ENCODE data around the gene ATXN7L3.

ATXN7L3 gene

GRCh38 chr17:44197980-44198720 lies 1.5 kb downstream of the ATXN7L3 start:
- peak overlapping the region; percentile 89 for H3K4me3 ChIP-seq (ENCODE audit: low read depth, low read length)
- peak overlapping the region; percentile 84 for H3K27ac ChIP-seq (ENCODE audit: low read depth, low read length)
- no peaks in the 10 kb centered on the region for H3K9me3 ChIP-seq (ENCODE audit: control insufficient read depth, insufficient read depth, low read depth, low read length)
- H3K4me1 ChIP-seq (ENCODE audit: control insufficient read depth, insufficient read depth, low read length), result peaks cover 17% of the 10 kb centered on the region
- H3K36me3 ChIP-seq (ENCODE audit: control insufficient read depth, insufficient read depth, low read length), result peaks cover 44% of the 10 kb centered on the region
- H3K9ac ChIP-seq (ENCODE audit: low read length), result peak overlapping the region; percentile 89
- no peaks in the 10 kb centered on the region for H3K27me3 ChIP-seq (ENCODE audit: control insufficient read depth, insufficient read depth, low read length)

- H3K4me3 ChIP-seq (ENCODE audit: low read depth, low read length), result no peak overlapping the region
- no peaks in the 10 kb centered on the region for H3K27me3 ChIP-seq (ENCODE audit: control insufficient read depth, insufficient read depth, low read length)
- peaks cover 51% of the 10 kb centered on the region for H3K36me3 ChIP-seq (ENCODE audit: control insufficient read depth, insufficient read depth, low read length)
- peaks cover 26% of the 10 kb centered on the region for H3K4me1 ChIP-seq (ENCODE audit: control insufficient read depth, insufficient read depth, low read length)
- no peak overlapping the region for H3K27ac ChIP-seq (ENCODE audit: low read depth, low read length)
- H3K9me3 ChIP-seq (ENCODE audit: control insufficient read depth, insufficient read depth, low read depth, low read length), result no peaks in the 10 kb centered on the region
- no peak overlapping the region for H3K9ac ChIP-seq (ENCODE audit: low read length)
Measured at GRCh38 chr17:44197107-44197506, 2.6 kb downstream of the ATXN7L3 start.

- peaks cover 71% of the 10 kb centered on the region for H3K36me3 ChIP-seq (ENCODE audit: control insufficient read depth, insufficient read depth, low read length)
- H3K4me1 ChIP-seq (ENCODE audit: control insufficient read depth, insufficient read depth, low read length), result peaks cover 28% of the 10 kb centered on the region
- H3K4me3 ChIP-seq (ENCODE audit: low read depth, low read length), result no peak overlapping the region
Measured at GRCh38 chr17:44193326-44194084, 6.2 kb downstream of the ATXN7L3 start.

GRCh38 chr17:44192750-44193149 lies 6.9 kb downstream of the ATXN7L3 start:
- H3K9ac ChIP-seq (ENCODE audit: low read length), result no peak overlapping the region
- H3K9me3 ChIP-seq (ENCODE audit: control insufficient read depth, insufficient read depth, low read depth, low read length), result no peaks in the 10 kb centered on the region
- peaks cover 21% of the 10 kb centered on the region for H3K4me1 ChIP-seq (ENCODE audit: control insufficient read depth, insufficient read depth, low read length)
- no peak overlapping the region; the same call in 1 of the 2 replicates for H3K27ac ChIP-seq (ENCODE audit: low read depth, low read length)
- H3K4me3 ChIP-seq (ENCODE audit: low read depth, low read length), result no peak overlapping the region
- H3K36me3 ChIP-seq (ENCODE audit: control insufficient read depth, insufficient read depth, low read length), result peaks cover 69% of the 10 kb centered on the region
- H3K27me3 ChIP-seq (ENCODE audit: control insufficient read depth, insufficient read depth, low read length), result no peaks in the 10 kb centered on the region

More at GRCh38 chr17:44193326-44194084, 6.2 kb downstream of the ATXN7L3 start:
- no peaks in the 10 kb centered on the region for H3K27me3 ChIP-seq (ENCODE audit: control insufficient read depth, insufficient read depth, low read length)
- H3K9ac ChIP-seq (ENCODE audit: low read length), result peak overlapping the region; percentile 27
- H3K9me3 ChIP-seq (ENCODE audit: control insufficient read depth, insufficient read depth, low read depth, low read length), result no peaks in the 10 kb centered on the region
- H3K27ac ChIP-seq (ENCODE audit: low read depth, low read length), result no peak overlapping the region

GRCh38 chr17:44191941-44192496 lies 7.7 kb downstream of the ATXN7L3 start:
- Histone ChIP-seq H3K27me3 (ENCODE audit: control insufficient read depth, insufficient read depth, low read length) (no peaks in the 10 kb centered on the region), H3K9ac (ENCODE audit: low read length) (peak overlapping the region; percentile 23), H3K9me3 (ENCODE audit: control insufficient read depth, insufficient read depth, low read depth, low read length) (no peaks in the 10 kb centered on the region), H3K27ac (ENCODE audit: low read depth, low read length) (no peak overlapping the region; the same call in 1 of the 2 replicates), H3K4me1 (ENCODE audit: control insufficient read depth, insufficient read depth, low read length) (peaks cover 19% of the 10 kb centered on the region), H3K4me3 (ENCODE audit: low read depth, low read length) (no peak overlapping the region), H3K36me3 (ENCODE audit: control insufficient read depth, insufficient read depth, low read length) (peaks cover 62% of the 10 kb centered on the region)

- Histone ChIP-seq H3K36me3 (ENCODE audit: control insufficient read depth, insufficient read depth, low read length) (peaks cover 57% of the 10 kb centered on the region), H3K27me3 (ENCODE audit: control insufficient read depth, insufficient read depth, low read length) (no peaks in the 10 kb centered on the region), H3K9me3 (ENCODE audit: control insufficient read depth, insufficient read depth, low read depth, low read length) (no peaks in the 10 kb centered on the region), H3K27ac (ENCODE audit: low read depth, low read length) (no peak overlapping the region), H3K4me3 (ENCODE audit: low read depth, low read length) (no peak overlapping the region), H3K4me1 (ENCODE audit: control insufficient read depth, insufficient read depth, low read length) (peaks cover 19% of the 10 kb centered on the region), H3K9ac (ENCODE audit: low read length) (no peak overlapping the region)
Measured at GRCh38 chr17:44191369-44191768, 8.3 kb downstream of the ATXN7L3 start.

- no peak overlapping the region for H3K4me3 ChIP-seq (ENCODE audit: low read depth, low read length)
- H3K27me3 ChIP-seq (ENCODE audit: control insufficient read depth, insufficient read depth, low read length), result no peaks in the 10 kb centered on the region
- no peak overlapping the region for H3K9ac ChIP-seq (ENCODE audit: low read length)
- peaks cover 50% of the 10 kb centered on the region for H3K36me3 ChIP-seq (ENCODE audit: control insufficient read depth, insufficient read depth, low read length)
- no peak overlapping the region for H3K27ac ChIP-seq (ENCODE audit: low read depth, low read length)
- H3K4me1 ChIP-seq (ENCODE audit: control insufficient read depth, insufficient read depth, low read length), result peaks cover 19% of the 10 kb centered on the region
- no peaks in the 10 kb centered on the region for H3K9me3 ChIP-seq (ENCODE audit: control insufficient read depth, insufficient read depth, low read depth, low read length)
Measured at GRCh38 chr17:44190481-44190880, 9.2 kb downstream of the ATXN7L3 start.

GRCh38 chr17:44188576-44189403 lies 10.9 kb downstream of the ATXN7L3 start:
- H3K9ac ChIP-seq (ENCODE audit: low read length), result no peak overlapping the region
- H3K4me3 ChIP-seq (ENCODE audit: low read depth, low read length), result no peak overlapping the region
- H3K9me3 ChIP-seq (ENCODE audit: control insufficient read depth, insufficient read depth, low read depth, low read length), result no peaks in the 10 kb centered on the region
- H3K36me3 ChIP-seq (ENCODE audit: control insufficient read depth, insufficient read depth, low read length), result peaks cover 44% of the 10 kb centered on the region
- peaks cover 19% of the 10 kb centered on the region for H3K4me1 ChIP-seq (ENCODE audit: control insufficient read depth, insufficient read depth, low read length)
- no peak overlapping the region for H3K27ac ChIP-seq (ENCODE audit: low read depth, low read length)
- H3K27me3 ChIP-seq (ENCODE audit: control insufficient read depth, insufficient read depth, low read length), result no peaks in the 10 kb centered on the region

GRCh38 chr17:44187131-44187899 lies 12.4 kb downstream of the ATXN7L3 start:
- H3K27me3 ChIP-seq (ENCODE audit: control insufficient read depth, insufficient read depth, low read length), result no peaks in the 10 kb centered on the region

More at GRCh38 chr17:44187131-44187899, 12.4 kb downstream of the ATXN7L3 start:
- peaks cover 41% of the 10 kb centered on the region for H3K36me3 ChIP-seq (ENCODE audit: control insufficient read depth, insufficient read depth, low read length)
- H3K27ac ChIP-seq (ENCODE audit: low read depth, low read length), result peak overlapping the region; percentile 52; the same call in 1 of the 2 replicates
- H3K4me1 ChIP-seq (ENCODE audit: control insufficient read depth, insufficient read depth, low read length), result peaks cover 9% of the 10 kb centered on the region
- H3K9me3 ChIP-seq (ENCODE audit: control insufficient read depth, insufficient read depth, low read depth, low read length), result no peaks in the 10 kb centered on the region
- peak overlapping the region; percentile 98 for H3K4me3 ChIP-seq (ENCODE audit: low read depth, low read length)
- H3K9ac ChIP-seq (ENCODE audit: low read length), result peak overlapping the region; percentile 86

Data from HUES6 (cell line).